ENCODE results near the gene SLC16A3.

DNA sequence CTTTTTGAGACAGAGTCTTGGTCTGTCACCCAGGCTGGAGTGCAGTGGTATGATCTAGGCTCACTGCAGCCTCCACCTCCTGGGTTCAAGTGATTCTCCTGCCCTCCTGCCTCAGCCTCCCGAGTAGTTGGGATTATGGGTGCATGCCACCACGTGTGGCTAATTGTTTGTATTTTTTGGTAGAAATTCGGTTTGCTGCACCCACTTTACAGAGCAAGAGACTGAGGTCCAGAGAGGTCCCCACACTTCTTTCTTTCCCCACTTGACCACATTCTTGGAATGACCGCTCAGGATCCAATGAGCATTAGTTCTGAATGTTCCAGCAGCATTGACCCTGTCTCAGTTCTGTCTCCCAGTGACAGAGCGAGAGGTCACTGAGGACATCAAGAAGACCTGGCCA, 5.3 kb upstream of the SLC16A3 start:
- TF ChIP-seq, protein P1, sequence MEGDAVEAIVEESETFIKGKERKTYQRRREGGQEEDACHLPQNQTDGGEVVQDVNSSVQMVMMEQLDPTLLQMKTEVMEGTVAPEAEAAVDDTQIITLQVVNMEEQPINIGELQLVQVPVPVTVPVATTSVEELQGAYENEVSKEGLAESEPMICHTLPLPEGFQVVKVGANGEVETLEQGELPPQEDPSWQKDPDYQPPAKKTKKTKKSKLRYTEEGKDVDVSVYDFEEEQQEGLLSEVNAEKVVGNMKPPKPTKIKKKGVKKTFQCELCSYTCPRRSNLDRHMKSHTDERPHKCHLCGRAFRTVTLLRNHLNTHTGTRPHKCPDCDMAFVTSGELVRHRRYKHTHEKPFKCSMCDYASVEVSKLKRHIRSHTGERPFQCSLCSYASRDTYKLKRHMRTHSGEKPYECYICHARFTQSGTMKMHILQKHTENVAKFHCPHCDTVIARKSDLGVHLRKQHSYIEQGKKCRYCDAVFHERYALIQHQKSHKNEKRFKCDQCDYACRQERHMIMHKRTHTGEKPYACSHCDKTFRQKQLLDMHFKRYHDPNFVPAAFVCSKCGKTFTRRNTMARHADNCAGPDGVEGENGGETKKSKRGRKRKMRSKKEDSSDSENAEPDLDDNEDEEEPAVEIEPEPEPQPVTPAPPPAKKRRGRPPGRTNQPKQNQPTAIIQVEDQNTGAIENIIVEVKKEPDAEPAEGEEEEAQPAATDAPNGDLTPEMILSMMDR (IDR thresholded peaks at IDR 0.05; ENCODE audit: low read depth, low read length, missing input control): no peak
- TF ChIP-seq, protein P2, sequence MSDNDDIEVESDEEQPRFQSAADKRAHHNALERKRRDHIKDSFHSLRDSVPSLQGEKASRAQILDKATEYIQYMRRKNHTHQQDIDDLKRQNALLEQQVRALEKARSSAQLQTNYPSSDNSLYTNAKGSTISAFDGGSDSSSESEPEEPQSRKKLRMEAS (IDR thresholded peaks at IDR 0.05): no peak
- no peak for TF ChIP-seq TAF1 (conservative IDR thresholded peaks at IDR 0.05)
- no peak for TF ChIP-seq SP1 (IDR thresholded peaks at IDR 0.05)
- TF ChIP-seq, protein P3, sequence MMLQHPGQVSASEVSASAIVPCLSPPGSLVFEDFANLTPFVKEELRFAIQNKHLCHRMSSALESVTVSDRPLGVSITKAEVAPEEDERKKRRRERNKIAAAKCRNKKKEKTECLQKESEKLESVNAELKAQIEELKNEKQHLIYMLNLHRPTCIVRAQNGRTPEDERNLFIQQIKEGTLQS (IDR thresholded peaks at IDR 0.05): no peak
- no peak for TF ChIP-seq GABPA (IDR thresholded peaks at IDR 0.05 in 1 of 2, conservative IDR thresholded peaks at IDR 0.05 in 1 of 2)
- TF ChIP-seq JUND (IDR thresholded peaks at IDR 0.05): no peak
- no peak for TF ChIP-seq HNF4A (conservative IDR thresholded peaks at IDR 0.05)
